ENCODE measurements around the gene DISC1.

- TF ChIP-seq POLR2A (IDR thresholded peaks at IDR 0.05; ENCODE audit: low read depth, low read length), result no peak
- no peak for TF ChIP-seq TAF1 (IDR thresholded peaks at IDR 0.05; ENCODE audit: borderline replicate concordance, low read depth, low read length)
- TF ChIP-seq POLR2AphosphoS5 (IDR thresholded peaks at IDR 0.05; ENCODE audit: low read depth, low read length), result no peak
Measured at GRCh38 chr1:231796141-231796540, 169.6 kb downstream of the DISC1 start.

Measured in GM12892 (cell line).